Amniotic epithelial cell (primary cell): ENCODE data around the gene LGALS16.
"Not testable (repeated sequence)": the region's sequence is repeated elsewhere in the genome, so short reads cannot be mapped to it uniquely, and the experiment has no call there.

Experiments used
- DNase-seq: peaks from one replicate; pipeline ENCODE4 v3.0.0-alpha.2; 2010; ENCODE audit warnings: low read depth

Gene LGALS16, protein sequence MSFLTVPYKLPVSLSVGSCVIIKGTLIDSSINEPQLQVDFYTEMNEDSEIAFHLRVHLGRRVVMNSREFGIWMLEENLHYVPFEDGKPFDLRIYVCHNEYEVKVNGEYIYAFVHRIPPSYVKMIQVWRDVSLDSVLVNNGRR

DNA sequence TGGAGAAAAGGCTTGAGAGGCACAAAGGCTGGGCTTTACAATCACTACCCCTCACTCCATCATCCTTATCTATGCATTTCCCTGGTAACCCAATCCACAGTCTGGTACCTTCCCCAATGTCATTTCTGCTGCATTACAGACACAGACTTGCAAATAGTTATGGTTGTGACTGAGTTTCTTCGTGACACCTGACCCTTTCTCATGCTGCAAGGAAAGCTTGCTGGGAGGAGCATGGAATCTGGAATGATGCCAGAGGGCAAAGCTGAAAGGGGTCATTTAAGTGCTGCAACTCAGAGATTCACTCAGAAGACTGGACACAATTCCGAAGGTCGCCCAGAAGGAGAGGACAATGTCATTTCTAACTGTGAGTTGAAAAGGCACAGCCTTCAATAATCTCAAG is at the start of gene LGALS16:
Gene LGALS16, plus strand, starts transcription at position 301 of the 400 bp plus-strand sequence. Its CDS starts 49 bp downstream, at position 350.
- DNase-seq: no peak

DNA sequence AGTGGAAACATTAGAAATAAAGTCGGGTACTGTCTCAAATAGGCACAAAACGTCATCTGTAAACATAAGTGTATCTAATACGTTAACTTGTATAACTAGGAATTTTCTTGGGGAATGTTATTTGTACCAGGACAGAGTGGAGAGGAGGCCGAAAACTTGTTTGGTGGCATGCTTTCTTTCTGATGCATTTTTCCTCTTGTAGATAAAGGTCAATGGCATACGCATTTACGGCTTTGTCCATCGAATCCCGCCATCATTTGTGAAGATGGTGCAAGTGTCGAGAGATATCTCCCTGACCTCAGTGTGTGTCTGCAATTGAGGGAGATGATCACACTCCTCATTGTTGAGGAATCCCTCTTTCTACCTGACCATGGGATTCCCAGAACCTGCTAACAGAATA is 48.7 kb upstream of the LGALS16 start:
- no peak for DNase-seq

DNA sequence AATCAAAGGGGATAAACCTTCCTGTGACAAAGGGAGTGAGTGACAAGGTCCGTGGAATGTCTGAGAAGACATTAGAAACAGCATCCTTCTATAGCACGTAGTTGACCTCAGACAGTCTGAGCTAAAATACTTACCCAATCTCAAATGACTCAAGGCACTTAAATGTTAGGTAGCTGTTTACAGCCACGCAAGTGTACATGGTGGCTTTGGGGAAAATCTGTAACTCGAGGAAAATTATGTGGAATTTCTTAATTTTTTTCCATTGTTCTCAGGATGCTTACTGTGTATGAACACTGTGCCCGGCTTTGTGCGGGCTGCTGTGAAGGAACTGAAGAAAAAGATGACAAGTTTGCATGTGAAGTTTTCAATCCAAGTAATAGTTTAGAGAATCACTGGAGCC is 48.2 kb upstream of the LGALS16 start:
- no peak for DNase-seq

DNA sequence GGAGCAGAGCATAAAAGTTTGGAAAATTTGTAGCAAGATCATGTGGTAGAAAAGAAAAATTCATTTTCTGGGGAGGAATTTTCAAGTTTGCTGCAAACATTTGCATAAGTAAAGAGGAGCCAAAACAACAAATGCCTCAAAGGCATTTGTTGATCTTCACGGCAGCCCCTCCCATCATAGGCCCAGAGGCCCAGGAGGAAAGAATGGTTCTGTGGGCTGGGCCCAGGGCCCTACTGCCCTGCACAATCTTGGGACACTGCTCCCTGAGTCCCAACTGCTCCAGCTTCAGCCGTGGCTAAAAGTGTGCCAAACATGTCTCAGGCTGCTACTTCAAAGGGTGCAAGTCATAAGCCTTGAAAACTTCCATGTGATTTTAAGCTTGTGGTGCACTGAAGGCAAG is 42.1 kb upstream of the LGALS16 start:
- DNase-seq: no peak

DNA sequence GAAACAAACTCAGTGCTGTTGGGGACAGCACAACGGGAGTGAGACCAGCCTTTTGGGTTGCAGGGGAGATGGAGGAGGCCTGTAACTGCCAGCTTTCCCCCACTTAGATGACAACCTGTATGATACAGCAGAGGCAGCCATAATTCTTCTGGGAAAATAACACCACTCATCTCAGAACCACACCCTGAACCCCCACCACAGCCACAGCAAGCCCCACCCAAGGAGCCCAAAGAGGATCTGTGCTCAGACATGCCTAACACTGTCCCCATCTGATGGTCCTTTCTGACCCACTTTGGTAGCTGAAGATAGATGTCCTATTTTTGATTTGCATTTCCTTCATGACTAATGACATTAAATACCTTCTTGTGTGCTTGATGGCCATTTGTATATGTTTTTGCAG is 38.0 kb upstream of the LGALS16 start:
- no peak for DNase-seq

DNA sequence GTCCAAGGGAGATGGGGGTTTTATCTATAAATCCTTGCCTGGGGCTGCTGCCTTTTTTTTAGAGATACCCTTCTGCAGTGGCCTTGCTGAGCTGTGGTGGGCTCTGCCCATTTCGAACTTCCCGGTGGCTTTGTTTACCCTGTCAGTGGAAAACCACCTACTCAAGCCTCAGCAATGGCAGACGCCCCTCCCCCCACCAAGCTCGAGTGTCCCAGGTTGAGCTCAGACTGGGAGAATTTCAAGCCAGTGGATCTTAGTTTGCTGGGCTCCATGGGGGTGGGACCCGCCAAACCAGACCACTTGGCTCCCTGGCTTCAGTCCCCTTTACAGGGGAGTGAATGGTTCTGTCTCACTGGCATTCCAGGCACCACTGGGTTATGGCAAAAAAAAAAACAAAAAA is 31.8 kb upstream of the LGALS16 start:
- no peak for DNase-seq

DNA sequence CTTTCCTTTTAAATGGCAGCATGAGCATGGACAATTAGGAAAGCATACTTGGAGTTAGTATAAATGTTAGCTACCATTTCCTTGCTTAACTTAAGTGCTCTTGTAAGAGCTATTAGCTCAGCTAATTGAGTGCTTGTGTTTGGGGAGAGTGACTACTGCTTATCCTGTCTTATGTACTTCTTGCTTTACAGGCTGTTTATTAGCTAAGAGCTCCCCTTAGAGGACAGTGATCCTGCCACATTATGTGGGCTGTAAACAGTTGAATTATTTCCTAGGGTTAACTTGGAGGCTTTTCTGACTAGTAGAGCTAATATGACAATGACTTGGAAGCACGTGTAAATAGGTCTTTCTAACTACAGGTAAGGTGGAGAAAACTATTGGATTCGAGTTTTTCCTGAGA is 28.1 kb upstream of the LGALS16 start:
- DNase-seq: not testable (repeated sequence)

DNA sequence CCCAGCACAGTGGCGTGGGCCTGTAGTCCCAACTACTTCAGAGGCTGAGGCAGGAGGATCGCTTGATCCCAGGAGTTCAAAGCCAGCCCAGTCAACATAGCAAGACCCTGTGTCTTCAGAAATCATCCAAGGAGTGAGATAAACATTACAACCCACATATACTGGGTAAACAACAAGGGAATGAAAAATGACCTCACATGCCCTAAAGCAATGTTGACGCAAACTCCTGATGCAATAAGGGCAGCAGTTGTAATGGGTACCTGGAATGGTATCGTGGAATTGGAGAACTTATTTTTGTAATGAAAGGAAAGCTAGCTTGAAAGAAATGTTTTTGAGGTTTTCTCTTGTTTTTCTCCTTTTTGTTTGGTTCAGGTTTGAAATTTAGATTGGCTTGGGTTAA is 24.5 kb upstream of the LGALS16 start:
- no peak for DNase-seq

DNA sequence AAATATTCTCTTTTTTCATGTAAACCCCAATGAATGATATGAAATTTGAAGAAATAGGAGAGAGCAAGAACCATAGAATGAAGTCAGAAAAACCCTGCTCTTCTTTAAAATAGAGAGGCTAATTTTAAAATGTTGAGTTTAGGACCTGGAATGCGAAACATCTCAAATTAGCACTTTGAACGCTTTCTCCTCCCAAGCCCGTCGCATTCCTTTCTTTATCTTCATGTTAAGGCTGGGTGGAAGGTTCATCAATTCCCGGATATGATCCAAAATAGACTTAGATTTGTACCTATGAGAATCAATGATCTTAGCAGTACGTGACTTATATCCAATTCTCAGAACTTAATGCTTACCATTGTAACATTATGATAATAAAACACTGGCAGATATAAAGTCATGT is 24.1 kb upstream of the LGALS16 start:
- no peak for DNase-seq

DNA sequence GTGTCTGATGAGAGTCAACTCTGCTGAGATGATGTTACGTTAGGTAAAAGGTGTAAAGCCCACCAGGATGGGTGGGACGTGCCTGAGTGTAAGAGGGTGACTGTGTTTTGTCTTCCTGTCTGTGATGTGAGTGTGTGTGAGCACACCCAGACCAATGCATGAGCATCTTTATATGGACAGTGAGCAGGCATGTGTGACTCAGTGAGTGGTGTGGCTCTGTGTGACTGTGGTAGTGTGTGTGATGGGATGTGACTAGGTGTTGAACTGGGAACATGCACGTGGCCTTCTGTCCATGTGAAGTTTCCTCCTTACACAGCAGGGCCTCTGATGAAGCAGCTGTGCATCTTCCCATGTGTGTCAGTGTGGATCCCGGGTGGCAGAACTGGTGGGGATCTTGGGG is 17.8 kb upstream of the LGALS16 start:
- DNase-seq: no peak

DNA sequence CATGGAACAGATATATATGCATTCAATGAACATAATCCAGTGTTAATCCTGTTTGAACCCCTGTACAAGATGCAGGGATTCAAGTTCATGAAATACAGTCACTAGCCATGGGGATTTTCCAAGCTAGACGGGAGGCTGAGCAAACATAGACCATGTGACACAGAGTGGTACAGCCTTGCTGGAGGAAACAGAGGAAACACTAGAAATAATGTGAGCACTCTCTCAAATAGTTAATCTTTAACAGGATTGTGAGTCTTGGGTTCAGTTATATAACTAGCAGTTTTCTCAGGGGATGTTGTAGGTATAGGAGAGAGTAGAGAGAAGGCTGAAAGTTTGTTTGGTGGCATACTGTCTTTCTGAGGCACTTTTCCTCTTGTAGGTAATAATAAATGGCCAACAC is 13.9 kb upstream of the LGALS16 start:
- no peak for DNase-seq

DNA sequence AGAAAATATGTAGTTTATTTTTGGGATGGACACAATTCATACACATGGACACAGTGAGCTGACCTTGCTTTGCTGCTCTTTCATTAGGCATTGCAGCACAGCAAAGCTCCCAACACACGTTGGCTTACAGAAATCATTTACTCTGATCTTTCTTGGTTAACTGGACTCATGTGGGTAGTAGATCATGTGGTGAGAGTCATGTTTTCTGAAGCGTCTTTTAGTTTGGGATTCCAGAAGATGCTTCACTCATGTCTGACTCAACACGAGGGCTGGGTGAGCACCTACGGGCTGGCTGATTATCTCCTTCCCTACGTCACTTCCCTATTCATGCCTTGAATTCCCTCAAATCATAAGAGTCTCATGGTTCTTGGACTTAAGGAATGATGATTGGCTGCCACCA is 12.1 kb upstream of the LGALS16 start:
- no peak for DNase-seq

DNA sequence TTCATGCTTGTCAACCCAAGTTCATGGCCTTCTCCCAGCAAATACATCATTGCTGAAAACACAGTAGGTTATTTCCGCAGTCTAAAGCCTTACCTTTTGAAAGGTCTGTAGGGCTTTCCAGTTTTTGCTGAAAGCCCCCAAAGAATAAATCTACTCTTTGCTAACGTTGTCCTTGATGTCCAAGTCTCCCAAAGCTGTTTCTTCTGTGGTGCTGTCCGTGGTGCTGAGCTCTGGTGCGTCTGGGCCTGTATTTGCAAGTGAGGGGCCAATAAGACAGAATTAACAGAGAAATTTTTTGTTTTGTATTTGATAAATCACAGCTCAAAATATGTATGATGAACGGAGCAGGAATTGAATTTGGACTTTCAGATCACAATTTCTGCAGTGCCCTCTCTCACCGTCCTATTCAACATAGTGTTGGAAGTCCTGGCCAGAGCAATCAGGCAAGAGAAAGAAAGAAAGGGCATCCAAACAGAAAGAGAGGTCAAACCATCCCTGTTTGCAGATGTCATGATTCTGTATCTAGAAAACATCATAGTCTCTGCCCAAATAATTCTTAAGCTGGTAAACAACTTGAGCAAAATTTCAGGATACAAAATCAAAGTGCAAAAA is 9.8 kb upstream of the LGALS16 start:
- DNase-seq: peak; percentile 8

DNA sequence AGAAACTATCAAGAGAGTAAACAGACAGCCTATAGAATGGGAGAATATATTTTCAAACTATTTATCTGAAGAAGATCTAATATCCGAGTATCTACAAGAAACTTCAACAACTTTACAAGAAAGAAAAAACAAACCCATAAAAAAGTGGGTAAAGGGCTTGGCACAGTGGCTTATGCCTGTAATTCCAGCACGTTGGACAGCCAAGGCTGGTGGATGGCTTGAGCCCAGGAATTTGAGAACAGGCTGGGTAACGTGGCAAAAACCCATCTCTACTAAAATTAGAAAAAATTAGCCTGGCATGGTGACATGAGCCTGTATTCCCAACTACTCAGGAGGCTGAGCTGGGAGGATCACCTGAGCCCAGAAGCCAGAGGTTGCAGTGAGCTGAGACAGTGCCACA is 7.8 kb upstream of the LGALS16 start:
- DNase-seq: no peak

DNA sequence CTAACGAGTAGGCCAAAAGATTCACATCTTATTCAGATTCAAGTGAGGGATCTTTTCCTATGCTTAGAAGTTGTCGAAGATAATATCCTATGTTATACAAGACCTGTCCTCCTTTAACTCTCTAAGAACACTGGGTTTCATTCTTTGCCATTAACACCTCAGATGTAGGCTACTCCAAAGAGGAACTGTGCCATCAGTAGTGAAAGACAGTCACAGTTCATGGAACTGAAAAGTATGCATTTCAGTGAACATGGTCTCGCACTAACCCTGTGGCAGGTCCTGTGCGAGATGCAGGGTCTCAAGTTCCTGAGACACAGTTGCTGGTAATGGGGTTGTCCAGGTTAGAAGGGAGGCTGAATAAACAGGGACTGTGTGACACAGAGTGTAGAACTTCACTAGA is 4.1 kb downstream of the LGALS16 start:
- DNase-seq: no peak

DNA sequence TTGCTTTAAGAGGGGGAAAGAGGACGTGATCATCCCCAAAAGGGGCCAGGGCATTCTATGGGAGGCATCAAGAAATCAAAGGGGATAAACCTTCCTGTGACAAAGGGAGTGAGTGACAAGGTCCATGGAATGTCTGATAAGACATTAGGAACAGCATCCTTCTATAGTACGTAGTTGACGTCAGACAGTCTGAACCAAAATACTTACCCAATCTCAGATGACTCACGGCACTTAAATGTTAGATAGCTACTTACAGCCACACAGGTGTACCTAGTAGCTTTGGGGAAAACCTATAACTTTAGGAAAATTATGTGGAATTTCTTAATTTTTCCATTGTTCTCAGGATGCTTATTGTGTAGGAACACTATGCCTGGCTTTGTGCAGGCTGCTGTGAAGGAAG is 4.9 kb downstream of the LGALS16 start:
- DNase-seq: no peak

DNA sequence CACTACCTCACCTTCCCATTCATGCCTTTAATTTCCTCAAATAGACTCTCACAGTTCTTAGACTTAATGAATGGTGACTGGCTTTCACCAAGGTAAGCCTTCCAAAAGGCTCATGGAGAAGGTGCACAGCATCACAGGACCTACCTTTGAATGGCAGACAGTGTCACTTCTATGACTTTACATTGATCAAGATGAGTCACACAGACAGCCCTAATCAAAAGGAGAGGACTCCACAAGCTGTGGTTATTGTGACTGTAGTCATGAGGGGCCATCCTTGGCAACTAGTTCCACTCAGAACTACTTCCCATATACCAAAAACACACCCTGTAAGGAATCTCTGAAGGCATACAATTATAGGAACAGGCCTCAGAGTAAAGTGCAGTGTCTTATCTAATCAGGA is 5.9 kb downstream of the LGALS16 start:
- no peak for DNase-seq

DNA sequence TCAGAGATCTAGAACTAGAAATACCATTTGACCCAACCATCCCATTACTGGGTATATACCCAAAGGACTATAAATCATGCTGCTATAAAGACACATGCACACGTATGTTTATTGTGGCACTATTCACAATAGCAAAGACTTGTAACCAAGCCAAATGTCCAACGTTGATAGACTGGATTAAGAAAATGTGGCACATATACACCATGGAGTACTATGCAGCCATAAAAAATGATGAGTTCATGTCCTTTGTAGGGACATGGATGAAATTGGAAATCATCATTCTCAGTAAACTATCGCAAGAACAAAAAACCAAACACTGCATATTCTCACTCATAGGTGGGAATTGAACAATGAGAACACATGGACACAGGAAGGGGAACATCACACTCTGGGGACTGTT is 14.1 kb downstream of the LGALS16 start:
- not testable (repeated sequence) for DNase-seq

DNA sequence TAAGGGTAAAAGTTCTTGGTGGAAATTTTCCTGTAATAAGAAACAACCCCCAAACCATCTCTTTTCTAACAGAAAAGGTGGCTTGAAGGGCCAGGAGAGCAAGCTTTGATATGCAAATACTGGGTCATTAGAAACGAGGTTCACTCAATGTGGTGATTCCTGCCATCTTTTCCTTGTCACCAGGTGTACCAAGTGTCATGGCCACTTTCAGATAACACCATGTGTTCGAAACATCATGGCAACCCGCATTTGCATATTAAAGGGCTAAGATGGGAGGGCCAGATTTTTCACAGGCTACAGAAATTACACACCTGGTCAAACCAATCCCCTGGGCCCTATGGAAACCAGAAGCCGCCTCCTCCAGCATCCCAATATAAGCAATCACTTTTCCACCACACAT is 15.3 kb downstream of the LGALS16 start:
- no peak for DNase-seq

DNA sequence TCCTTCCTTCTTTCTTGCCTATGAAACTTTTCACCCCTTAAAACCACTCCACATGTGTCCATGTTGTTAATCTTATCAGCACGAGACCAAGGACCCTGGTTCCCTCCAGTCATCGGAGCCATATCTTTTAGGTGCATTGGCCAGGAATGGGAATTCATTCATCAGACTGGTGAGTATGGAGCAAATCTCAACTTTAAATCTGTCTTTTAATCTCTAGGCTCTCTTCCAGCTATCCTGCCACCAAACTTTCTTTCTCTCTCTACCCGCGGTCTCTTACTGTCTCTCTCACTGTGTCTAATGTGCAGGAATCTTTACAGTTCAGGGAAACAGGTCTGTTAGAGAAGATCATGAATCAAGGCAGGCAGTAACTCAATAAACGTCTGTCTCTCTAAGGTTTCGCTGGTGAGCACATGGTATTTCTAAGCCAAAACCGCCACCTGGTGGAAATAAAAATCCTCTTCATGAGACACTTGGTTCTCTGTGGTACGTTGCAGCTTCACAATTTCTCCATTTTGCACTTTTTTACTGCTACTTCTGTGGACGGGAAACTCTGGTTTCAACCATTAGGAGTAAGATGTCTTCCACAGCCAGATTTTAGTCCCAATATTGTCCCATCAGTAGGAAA is 16.1 kb downstream of the LGALS16 start:
- DNase-seq: peak; percentile 44

DNA sequence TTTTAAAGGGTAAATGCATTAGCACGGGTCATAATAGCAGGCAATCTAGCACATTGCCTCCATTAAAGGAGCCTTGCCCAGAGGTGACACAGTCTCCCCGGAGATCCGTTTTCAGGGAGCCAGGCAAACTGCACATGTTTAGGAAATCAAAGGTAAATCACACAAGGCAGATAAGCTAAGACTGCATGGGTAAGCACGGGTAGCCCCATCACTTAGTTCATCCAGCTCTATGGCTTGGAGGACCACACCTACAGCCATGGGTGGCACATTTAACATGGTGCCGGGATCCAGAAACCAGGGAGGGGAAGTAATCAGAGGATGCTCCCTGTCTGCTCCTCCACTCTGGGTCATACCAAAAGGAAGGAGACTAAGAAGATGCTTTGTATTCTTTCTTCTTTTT is 16.8 kb downstream of the LGALS16 start:
- DNase-seq: no peak

DNA sequence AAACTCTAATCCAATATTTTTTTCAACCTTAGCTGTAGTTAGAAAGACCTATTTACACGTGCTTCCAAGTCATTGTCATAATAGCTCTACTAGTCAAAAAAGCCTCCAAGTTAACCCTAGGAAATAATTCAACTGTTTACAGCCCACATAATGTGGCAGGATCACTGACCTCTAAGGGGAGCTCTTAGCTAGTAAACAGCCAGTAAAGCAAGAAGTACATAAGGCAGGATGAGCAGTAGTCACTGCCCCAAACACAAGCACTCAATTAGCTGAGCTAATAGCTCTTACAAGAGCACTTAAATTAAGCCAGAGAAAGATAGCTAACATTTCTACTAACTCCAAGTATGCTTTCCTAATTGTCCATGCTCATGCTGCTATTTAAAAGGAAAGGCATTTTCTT is 18.1 kb downstream of the LGALS16 start:
- not testable (repeated sequence) for DNase-seq

DNA sequence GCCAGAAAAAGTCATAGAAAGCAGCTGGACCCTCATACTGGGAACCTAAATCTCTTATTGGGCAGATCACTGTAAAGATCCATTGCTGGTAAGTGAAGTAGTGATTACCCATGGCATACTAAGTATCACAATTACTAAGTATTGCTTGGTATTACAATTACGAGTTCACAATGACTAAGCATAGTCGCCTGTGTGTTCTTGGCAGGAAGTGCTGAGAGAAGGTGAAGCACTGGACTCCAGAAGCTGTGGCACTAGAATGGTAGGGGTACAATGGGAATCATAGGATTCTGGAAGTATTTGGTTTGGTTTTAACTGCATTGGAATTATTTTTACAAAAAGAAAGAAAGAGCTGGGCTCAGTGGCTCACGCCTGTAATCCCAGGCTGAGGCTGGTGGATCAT is 20.3 kb downstream of the LGALS16 start:
- no peak for DNase-seq
